ENCODE data around the gene RAP2B. TPM values are rescaled to one million over a fixed set of nuclear protein-coding genes. Genes with fewer than 3 reads are reported as not detected.

RAP2B gene
- total RNA-seq, 1 experiment from 2014 or later: 18.2 TPM

DNA sequence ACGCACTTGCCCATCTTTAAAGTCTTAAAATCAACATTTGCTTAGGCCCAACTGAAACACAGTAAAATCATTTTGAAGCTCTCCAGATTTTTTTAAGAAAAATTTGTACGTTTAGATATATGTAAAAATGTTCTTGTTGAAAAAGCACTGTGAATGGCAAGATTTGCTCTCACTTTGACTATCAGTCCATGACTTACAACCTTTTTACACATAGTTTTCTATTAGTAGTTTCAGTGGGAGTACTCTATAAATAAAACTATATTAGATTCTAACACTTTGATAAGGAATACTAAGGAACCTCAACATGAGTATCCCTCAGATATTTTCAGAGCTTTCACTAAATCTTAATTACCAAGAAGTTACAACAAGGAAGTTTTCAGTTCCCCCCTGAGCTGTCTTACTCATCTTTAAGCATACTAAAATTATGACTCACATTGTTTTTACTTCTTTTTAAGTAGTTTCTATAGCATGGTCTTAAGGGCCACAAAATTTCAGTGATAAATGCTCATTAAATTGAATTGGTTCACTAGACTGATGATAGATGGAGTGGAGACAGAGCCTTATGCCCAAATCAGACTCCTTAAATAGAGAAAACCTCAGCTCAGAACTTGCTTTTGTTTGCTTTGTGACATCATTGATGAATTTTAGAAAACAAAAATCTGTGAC is 31.6 kb upstream of the RAP2B start:
- H2BK5ac ChIP-seq (ENCODE audit: insufficient read length, low read length): no peak overlapping the region
- no peaks in the 10 kb centered on the region for H4K20me1 ChIP-seq (ENCODE audit: control insufficient read depth, insufficient read depth, insufficient read length)
- H4K5ac ChIP-seq (ENCODE audit: insufficient read length, low read depth, low read length): no peak overlapping the region
- no peaks in the 10 kb centered on the region for H3K4me1 Mint-ChIP-seq
- WGBS (ENCODE audit: extremely low coverage, insufficient read length, low lambda C conversion rate): no CpG with 5 or more reads among the region's 2 CpGs
- H3K4me3 Mint-ChIP-seq: no peak overlapping the region
- no peak overlapping the region for H3K18ac ChIP-seq (ENCODE audit: insufficient read length, low read depth, low read length)
- no peak overlapping the region for H2AFZ ChIP-seq (ENCODE audit: low read length)
- no peaks in the 10 kb centered on the region for H3K4me1 ChIP-seq (ENCODE audit: insufficient read depth, low read length)
- H3K23ac ChIP-seq (ENCODE audit: insufficient read length, low read depth, low read length): no peak overlapping the region
- no peaks in the 10 kb centered on the region for H3K9me3 ChIP-seq (ENCODE audit: control insufficient read depth, low read depth, low read length)
- TF ChIP-seq, protein P1, sequence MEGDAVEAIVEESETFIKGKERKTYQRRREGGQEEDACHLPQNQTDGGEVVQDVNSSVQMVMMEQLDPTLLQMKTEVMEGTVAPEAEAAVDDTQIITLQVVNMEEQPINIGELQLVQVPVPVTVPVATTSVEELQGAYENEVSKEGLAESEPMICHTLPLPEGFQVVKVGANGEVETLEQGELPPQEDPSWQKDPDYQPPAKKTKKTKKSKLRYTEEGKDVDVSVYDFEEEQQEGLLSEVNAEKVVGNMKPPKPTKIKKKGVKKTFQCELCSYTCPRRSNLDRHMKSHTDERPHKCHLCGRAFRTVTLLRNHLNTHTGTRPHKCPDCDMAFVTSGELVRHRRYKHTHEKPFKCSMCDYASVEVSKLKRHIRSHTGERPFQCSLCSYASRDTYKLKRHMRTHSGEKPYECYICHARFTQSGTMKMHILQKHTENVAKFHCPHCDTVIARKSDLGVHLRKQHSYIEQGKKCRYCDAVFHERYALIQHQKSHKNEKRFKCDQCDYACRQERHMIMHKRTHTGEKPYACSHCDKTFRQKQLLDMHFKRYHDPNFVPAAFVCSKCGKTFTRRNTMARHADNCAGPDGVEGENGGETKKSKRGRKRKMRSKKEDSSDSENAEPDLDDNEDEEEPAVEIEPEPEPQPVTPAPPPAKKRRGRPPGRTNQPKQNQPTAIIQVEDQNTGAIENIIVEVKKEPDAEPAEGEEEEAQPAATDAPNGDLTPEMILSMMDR (conservative IDR thresholded peaks at IDR 0.05): no peak
- H3K23me2 ChIP-seq (ENCODE audit: insufficient read length, low read depth, low read length, poor library complexity, severe bottlenecking): no peaks in the 10 kb centered on the region
- DNase-seq: no peak
- no peaks in the 10 kb centered on the region for H3K79me2 ChIP-seq (ENCODE audit: insufficient read depth, low read length)
- no peaks in the 10 kb centered on the region; a peak in 1 of 5 replicates for H3K9me3 Mint-ChIP-seq
- H2BK20ac ChIP-seq (ENCODE audit: low read depth, low read length, poor library complexity, severe bottlenecking): no peak overlapping the region
- H3K27me3 Mint-ChIP-seq (ENCODE audit: low read depth): no peaks in the 10 kb centered on the region; the same call in 1 of the 2 replicates
- H2BK15ac ChIP-seq (ENCODE audit: low read depth, low read length): no peak overlapping the region
- no peak overlapping the region for H3K14ac ChIP-seq (ENCODE audit: insufficient read depth, low read length)
- H3K79me1 ChIP-seq (ENCODE audit: insufficient read depth, low read depth, low read length, poor library complexity, severe bottlenecking): no peaks in the 10 kb centered on the region
- H3T11ph ChIP-seq (ENCODE audit: low read length): no peak overlapping the region
- no peak overlapping the region for H3K9ac ChIP-seq (ENCODE audit: extremely low read depth, insufficient read length, low read length)
- H2BK12ac ChIP-seq (ENCODE audit: insufficient read length, low read depth, low read length): no peak overlapping the region
- no peak overlapping the region for H3K27ac ChIP-seq (ENCODE audit: insufficient read length, low read depth, low read length)
- no peaks in the 10 kb centered on the region; a peak in 1 of 7 replicates for H3K36me3 Mint-ChIP-seq (ENCODE audit: insufficient read depth in 1 of 3, low read depth in 3 of 3)
- H2BK120ac ChIP-seq (ENCODE audit: low read depth, low read length, poor library complexity, severe bottlenecking): no peak overlapping the region
- H3K56ac ChIP-seq (ENCODE audit: insufficient read length, low read depth, low read length): no peak overlapping the region
- no peak overlapping the region for H3K4me2 ChIP-seq (ENCODE audit: insufficient read depth, insufficient read length, low read length)
- no peak overlapping the region for H3K4ac ChIP-seq (ENCODE audit: low read depth, low read length)
- H2AK5ac ChIP-seq (ENCODE audit: insufficient read length, low read length): no peak overlapping the region
- no peak overlapping the region for H3K27ac Mint-ChIP-seq
- H4K8ac ChIP-seq (replicated peaks; ENCODE audit: insufficient read length, low read depth, low read length): no peak overlapping the region
- no peak overlapping the region for H4K91ac ChIP-seq (ENCODE audit: insufficient read length, low read depth, low read length)
- no peaks in the 10 kb centered on the region for H3K27me3 ChIP-seq (ENCODE audit: insufficient read depth, low read length)

Measured in H9 (cell line).